ENCODE measurements around the gene RAE1. TPM values are rescaled to one million over a fixed set of nuclear protein-coding genes. Genes with fewer than 3 reads are reported as not detected.
A peak's percentile ranks its signal among the peaks of the same experiment; 100 is the strongest.

The RAE1 gene
- total and polyA plus RNA-seq, 4 donors, result 3.6 to 19.4 (median 10.8) TPM

DNA sequence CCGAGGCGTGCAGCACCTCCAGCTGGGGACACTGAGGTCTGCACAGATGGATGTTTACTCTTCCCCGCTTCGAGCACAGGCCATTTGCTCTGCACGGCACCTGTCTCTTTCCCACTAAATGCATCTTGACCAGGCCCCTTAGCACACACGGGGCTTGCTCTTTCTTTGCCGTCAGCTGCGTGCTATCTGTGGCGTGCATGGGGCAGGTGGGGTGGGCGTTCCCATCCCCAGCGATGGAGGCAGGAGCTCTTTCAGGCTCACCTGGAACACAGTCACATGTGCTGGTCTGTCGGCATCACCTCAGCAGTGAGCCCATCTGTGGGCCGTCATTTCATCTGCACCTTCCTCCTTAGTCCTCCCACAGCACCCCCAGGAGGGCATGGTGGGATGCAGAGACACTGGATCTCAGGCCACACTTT is 75.2 kb downstream of the RAE1 start:
- DNase-seq, result no peak
- H3K4me3 ChIP-seq (ENCODE audit: low read length in 2 of 2), result no peak overlapping the region
- H3K4me1 ChIP-seq (ENCODE audit: control insufficient read depth in 1 of 2, insufficient read depth in 2 of 2, low read length in 2 of 2), result no peaks in the 10 kb centered on the region
- intact Hi-C loops (cut with DNase I), result no loop called here
- no peaks in the 10 kb centered on the region for H3K9me3 ChIP-seq (ENCODE audit: control insufficient read depth, low read length)
- no peak overlapping the region for H3K27ac ChIP-seq (ENCODE audit: low read depth in 1 of 2, low read length in 2 of 2)
- no peaks in the 10 kb centered on the region for H3K27me3 ChIP-seq (ENCODE audit: control insufficient read depth in 1 of 2, insufficient read depth in 2 of 2, low read length in 1 of 2)
- no peaks in the 10 kb centered on the region for H3K36me3 ChIP-seq (ENCODE audit: control insufficient read depth in 1 of 2, insufficient read depth in 2 of 2, low read length in 1 of 2)
- WGBS, 2 donors, result 92 to 93% methylated on average over 13 of the region's 13 CpGs
- ATAC-seq (ENCODE audit: low FRiP score), result no peak

DNA sequence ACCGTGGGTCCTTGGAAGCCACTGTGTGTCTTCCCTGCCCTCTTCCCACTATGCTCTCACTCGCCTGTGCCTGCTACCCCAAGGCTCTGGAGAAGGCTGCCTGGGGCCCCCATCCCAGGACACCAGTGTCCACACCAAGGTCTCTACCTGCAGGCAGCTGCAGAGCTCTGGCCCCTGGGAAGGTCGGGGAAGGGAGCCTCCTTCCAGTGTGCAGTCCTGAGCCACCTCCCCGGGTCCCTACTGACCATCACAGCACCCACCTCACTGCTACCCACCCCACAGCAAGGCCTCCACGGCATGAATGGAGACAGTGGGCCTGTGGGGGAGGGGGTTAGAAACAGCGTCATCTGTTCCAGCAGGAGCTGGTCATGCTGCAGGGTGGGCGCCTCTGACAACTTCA is 75.8 kb downstream of the RAE1 start:
- H3K4me3 ChIP-seq (ENCODE audit: low read length in 2 of 2), result no peak overlapping the region
- 81 to 92% methylated on average over 7 of the region's 7 CpGs for WGBS, 2 donors
- H3K27me3 ChIP-seq (ENCODE audit: control insufficient read depth in 1 of 2, insufficient read depth in 2 of 2, low read length in 1 of 2), result no peaks in the 10 kb centered on the region
- ATAC-seq (ENCODE audit: low FRiP score) (no peak), DNase-seq (no peak)
- no peaks in the 10 kb centered on the region for H3K4me1 ChIP-seq (ENCODE audit: control insufficient read depth in 1 of 2, insufficient read depth in 2 of 2, low read length in 2 of 2)
- intact Hi-C loops (cut with DNase I), result no loop called here
- no peaks in the 10 kb centered on the region for H3K9me3 ChIP-seq (ENCODE audit: control insufficient read depth, low read length)
- H3K27ac ChIP-seq (ENCODE audit: low read depth in 1 of 2, low read length in 2 of 2), result no peak overlapping the region
- H3K36me3 ChIP-seq (ENCODE audit: control insufficient read depth in 1 of 2, insufficient read depth in 2 of 2, low read length in 1 of 2), result no peaks in the 10 kb centered on the region

DNA sequence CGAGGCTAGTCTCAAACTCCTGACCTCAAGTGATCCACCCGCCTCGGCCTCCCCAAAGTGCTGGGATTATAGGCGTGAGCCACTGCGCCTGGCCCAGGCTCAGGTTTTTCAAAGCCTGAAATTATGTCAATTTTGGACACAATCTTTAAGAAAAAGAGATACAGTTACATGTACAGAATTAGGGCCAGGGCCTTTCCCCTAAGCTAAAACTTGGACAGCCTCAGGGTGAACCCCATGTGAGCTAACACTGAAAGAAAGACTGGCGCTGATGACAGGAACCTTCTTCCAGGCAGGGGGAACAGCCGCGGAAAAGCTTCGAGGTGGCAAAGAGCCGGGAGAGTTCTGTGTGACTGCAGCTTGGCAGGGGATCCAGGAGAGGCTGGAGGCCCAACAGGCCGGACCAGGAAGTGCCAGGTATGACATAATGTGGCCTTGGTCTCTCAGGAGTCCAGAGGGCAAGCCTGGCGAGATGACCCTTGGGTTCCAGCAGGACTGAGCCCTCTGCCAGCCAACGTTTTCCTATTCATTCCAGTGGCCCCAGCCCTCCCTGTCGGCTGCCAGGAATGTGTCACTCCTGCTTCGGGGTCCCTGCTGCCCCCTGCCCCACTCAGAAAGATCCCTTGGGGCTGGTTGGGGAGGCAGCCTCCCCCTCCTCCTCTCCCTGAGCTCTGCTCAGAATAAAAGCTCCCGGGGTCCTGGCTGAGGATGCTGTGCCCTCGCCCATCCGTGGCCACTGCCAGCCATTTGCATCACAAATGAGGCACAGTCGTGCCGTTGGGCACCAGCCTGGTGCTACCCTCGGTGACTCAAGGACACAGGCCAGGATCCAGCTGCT is 77.5 kb downstream of the RAE1 start:
- Histone ChIP-seq H3K27ac (ENCODE audit: low read depth in 1 of 2, low read length in 2 of 2) (peak overlapping the region in 1 of 2 donors; percentile 4), H3K27me3 (ENCODE audit: control insufficient read depth in 1 of 2, insufficient read depth in 2 of 2, low read length in 1 of 2) (no peaks in the 10 kb centered on the region), H3K36me3 (ENCODE audit: control insufficient read depth in 1 of 2, insufficient read depth in 2 of 2, low read length in 1 of 2) (no peaks in the 10 kb centered on the region), H3K4me3 (ENCODE audit: low read length in 2 of 2) (no peak overlapping the region), H3K4me1 (ENCODE audit: control insufficient read depth in 1 of 2, insufficient read depth in 2 of 2, low read length in 2 of 2) (peaks cover 0 to 2% of the 10 kb centered on the region in 2 donors), H3K9me3 (ENCODE audit: control insufficient read depth, low read length) (no peaks in the 10 kb centered on the region)
- intact Hi-C loops (cut with DNase I), result no loop called here
- WGBS, 2 donors, result 17 to 19% methylated on average over 21 of the region's 21 CpGs
- ATAC-seq (ENCODE audit: low FRiP score) (peak; percentile 58), DNase-seq (no peak)

Small RNA genes lying within 50 kb of the gene (microRNA-seq; reads per million reads assigned to microRNA genes)
- 0 to 0.99 reads per million in 2 donors for gene MIR4325

Other genes starting within 250 kb of the RAE1 start
- 1 to 10 TPM in 1 of 2 donors, under 1 TPM in 1; 0.52 to 1.0 TPM for gene BMP7, start 84.6 kb upstream of the RAE1 start, total RNA-seq
- not detected for gene BMP7, start 84.6 kb upstream of the RAE1 start, polyA plus RNA-seq
- not detected for gene SPO11, start 21.5 kb upstream of the RAE1 start, total RNA-seq
- not detected for gene SPO11, start 21.5 kb upstream of the RAE1 start, polyA plus RNA-seq
- gene RBM38, start 40.1 kb downstream of the RAE1 start, total RNA-seq, result 10 to 100 TPM; 19.3 to 20.7 TPM
- gene RBM38, start 40.1 kb downstream of the RAE1 start, polyA plus RNA-seq, result 10 to 100 TPM in 1 of 2 donors, 1 to 10 TPM in 1; 7.3 to 14.7 TPM
- not detected for gene CTCFL, start 173.9 kb downstream of the RAE1 start, total RNA-seq
- gene CTCFL, start 173.9 kb downstream of the RAE1 start, polyA plus RNA-seq, result not detected
- under 1 TPM; 0.21 to 0.39 TPM for gene PCK1, start 209.9 kb downstream of the RAE1 start, total RNA-seq
- 10 to 100 TPM in 1 of 2 donors, under 1 TPM in 1; 0.69 to 49.2 TPM for gene PCK1, start 209.9 kb downstream of the RAE1 start, polyA plus RNA-seq